Inflammatory macrophage treated with lipopolysaccharide for 4 hours (primary cell): ENCODE data around the gene CCDC34.
"Not testable (repeated sequence)": the region's sequence is repeated elsewhere in the genome, so short reads cannot be mapped to it uniquely, and the experiment has no call there.

ENCODE experiments used
- DNase-seq: peaks from one replicate; pipeline ENCODE4 v3.0.0-alpha.2; 2020

The CCDC34 gene

GRCh38 chr11:27357250-27357649, 5.8 kb downstream of the CCDC34 start:
- DNase-seq, result no peak

GRCh38 chr11:27356624-27357222, 6.3 kb downstream of the CCDC34 start:
- DNase-seq, result no peak

DNA sequence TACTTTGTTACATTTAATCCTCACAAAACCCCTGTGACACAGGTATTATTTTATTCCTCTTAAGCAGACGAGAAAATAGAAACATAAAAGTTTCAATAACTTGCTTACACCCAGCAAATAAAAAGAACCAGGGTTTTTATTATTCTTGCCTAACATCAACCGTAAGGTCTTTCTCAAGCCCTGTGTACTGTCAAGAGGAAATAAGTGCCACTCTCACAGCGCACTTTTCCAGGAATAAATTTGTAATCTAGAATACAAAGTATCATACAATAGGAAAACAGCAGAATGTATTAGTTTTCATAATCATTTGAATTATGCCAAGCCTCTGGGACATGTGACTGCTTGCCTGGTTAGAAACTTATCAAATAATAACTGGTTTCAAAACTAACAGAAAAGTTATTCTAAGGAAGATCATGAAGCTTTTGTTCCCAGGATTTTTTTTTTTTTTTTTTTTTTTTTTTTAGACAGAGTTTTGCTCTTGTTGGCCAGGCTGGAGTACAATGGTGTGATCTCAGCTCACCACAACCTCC, 7.4 kb downstream of the CCDC34 start:
- peak; percentile 13 for DNase-seq

DNA sequence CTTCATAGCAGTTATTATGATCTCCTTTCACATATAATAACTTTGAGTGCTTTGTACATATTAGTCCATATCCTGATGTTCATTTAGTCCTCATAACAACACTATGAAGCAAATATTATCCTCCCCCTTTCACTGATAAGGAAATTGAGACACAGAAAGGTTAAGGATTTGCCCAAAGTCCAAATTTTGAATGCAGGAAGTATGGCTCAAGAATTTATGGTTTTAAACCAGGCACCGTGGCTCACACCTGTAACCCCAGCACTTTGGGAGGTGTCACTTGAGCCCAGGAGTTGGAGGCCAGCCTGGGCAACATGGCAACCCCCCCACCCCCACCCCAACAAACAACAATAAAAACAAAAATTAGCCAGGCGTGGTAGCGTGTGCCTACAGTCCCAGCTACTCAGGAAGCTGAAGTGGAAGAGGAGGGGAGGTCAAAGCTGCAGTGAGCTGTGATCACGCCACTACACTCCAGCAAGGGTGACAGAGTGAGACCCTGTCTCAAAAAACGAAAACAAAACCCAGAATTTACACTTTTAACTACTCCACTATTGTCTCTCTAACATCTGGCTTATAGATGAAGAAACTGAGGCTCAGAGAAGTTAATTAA, 8.6 kb downstream of the CCDC34 start:
- no peak for DNase-seq

DNA sequence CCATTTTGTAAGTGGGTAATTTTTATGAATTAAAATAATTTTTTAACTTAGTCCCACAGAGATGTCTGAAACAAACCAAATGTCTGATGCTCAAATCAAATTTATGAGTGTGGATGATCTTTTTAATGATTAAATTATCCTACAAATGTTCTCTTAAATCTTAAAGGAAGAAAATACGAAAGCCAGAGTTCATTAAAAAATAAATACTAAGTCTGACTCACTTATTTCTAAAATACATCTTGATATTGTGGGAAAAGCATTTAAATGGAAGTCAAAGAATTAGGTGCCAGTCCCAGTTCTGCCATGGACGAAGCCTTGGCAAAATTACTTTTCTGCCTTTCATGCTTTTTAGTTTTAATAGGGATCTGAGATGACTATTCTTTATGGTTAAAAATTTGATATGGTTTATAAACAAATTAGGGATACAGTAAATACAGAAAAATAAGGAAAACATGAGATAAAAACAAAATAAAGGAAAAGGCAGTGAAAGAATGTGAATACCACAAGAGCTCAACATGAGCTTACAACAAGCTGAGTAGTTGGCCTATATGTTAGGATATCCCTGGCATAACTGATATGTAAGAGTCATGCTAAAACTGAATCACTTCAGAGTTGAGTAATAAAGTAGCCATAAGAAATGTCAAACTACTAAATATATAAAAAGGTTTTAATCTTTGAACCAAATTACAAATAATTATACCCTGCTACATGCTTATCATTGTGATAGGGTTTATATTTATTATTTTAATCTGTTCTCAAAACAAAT, 9.2 kb downstream of the CCDC34 start:
- DNase-seq, result peak; percentile 6

GRCh38 chr11:27352781-27353180, 10.2 kb downstream of the CCDC34 start:
- DNase-seq, result no peak

DNA sequence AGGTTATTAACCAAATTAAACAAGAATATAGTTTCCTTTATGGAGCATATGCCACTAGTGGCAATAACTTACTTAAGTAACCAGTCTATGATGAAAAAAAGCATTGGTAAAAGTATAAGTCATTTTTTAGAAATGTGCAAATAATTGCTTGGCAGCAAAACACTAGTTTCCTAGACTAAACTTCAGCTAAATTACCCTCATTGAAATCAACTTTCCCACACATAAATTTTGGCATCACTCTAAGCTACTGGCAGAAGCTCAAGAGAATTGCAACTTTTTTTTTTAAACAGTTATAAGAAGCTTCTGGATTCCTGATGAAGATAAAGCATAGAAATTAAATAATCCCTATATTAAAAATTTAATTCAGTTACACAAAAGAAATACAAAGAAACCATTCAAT, 12.5 kb downstream of the CCDC34 start:
- DNase-seq, result no peak

DNA sequence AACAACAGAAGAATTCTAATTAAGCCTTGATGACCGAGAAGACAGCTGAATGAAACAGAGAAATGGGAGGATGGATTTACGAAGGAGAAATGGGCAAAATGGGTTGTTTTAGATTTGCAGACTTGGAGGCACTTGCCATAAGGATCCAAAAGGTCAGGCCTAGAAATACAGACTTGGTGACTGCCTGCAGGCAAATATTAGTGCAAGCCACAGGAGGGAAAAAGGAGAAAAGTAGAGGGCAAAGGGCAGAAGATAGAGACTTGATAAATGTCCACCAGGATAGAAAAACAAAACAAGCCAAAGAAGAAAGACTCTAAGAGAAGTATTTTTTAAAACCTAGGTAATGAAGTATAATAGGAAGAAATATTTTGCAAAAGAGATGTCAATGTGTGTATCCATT, 13.1 kb downstream of the CCDC34 start:
- DNase-seq, result no peak

- DNase-seq, result no peak
Observed at GRCh38 chr11:27348340-27348873, 14.6 kb downstream of the CCDC34 start.

- no peak for DNase-seq
Observed at GRCh38 chr11:27347359-27348339, 15.4 kb downstream of the CCDC34 start.

DNA sequence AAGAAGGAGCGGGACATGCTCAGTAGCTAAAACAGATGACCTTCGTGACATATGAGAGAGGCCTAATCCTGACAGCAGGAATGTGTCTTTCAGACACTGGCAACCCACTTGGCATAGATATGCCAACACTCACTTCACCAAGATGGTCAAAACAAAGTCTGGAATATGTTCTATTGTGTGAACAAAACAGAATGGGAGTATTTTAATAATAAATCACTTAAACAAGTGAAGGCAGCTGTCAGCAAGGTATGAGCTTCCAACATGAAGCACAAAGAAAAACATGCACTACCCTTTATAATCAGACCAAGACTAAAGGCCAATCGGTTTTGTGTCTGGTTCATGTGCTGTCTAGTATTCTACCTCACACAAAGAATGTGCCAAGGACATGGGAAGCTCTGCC, 23.1 kb downstream of the CCDC34 start:
- no peak for DNase-seq

GRCh38 chr11:27334764-27335163, 28.3 kb downstream of the CCDC34 start:
- not testable (repeated sequence) for DNase-seq

DNA sequence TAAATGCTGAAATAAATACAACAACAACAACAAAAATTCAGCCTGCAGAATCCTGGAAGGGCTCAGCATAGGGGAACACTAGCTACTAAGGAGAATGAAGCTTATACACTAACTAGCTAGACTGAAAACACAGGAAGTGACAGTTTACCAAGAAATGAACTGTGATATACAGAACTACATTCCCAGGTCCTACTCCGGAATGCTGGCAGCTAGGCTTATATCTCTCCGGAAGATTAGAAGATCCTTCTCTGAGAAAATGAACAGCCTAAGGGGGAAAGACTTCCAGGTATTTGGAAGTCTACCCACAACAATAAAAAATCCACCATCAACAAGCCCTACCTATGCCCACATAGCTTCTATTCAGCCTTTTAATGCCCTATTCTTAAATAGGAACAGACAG, 31.0 kb downstream of the CCDC34 start:
- DNase-seq, result no peak

DNA sequence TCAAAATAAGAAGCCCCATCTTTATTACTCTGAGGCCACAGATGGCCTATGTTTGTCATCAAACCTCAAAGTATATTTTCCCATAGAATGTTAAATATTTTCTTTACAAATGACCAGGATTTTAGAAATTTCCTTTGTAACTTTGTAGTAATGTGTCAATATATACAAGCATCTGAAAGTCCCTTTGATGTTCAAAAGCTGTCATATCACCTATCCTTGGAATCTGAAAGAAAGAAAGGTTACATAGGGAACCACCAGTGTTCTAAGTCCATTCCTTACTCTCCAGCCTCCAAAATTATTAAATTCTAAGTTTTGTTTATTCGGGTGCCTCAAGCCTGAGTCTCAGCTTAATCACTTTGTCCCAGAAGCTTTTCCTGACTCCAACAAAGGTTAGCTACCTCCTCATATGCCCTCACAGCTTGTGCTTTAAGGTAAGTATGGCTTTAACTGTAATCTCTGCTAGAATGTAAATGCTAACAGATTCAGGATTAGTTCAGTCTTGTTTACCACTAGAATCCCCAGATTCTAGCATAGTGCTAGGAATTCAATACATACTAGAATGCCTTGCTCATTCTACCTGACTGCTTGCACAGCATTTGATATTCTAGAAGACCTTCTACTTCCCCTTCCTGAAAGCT, 32.3 kb downstream of the CCDC34 start:
- no peak for DNase-seq

DNA sequence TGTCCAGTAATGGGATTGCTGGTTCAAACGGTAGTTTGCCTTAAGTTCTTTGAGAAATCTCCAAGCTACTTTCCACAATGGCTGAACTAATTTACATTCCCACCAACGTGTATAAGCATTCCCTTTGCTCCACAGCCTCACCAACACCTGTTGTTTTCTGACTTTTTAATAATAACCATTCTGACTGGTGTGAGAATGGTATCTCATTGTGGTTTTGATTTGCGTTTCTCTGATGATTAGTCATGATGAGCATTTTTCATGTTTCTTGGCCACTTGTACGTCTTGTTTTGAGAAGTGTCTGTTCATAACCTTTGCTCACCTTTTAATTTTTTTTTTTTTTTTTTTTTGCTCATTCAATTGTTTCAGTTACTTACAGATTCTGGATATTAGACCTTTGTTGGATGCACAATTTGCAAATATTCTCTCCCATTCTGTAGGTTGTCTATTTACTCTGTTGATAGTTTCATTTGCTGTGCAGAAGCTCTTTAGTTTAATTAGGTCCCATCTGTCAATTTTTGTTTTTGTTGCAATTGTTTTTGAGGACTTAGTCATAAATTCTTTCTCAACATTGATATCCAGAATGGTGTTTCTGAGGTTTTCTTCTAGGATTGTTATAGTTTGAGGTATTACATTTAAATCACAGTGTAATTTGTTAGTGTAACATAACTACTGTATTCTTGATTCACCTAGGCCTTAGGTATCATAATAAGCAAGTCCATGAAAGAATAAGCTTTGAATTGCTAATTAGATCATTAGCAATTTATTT, 33.0 kb downstream of the CCDC34 start:
- no peak for DNase-seq

DNA sequence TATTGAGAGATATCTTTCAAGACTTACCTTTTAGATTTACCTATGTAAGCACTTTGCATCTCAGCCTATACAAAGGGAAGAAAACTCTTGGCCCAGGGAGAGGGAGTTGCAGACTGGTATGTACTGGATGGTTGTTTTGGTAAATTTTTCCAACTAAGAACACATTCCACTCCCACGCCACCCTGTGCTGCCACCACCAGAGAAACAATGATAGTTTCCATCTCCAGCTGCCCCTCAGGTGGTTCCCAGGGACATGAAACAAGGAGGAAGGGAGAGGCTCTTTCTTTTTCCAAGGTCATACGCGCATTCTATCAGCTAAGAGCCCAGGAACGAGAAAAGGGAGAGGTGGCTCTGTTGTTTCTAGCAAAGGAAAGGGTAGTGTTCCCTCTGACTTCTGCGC, 34.4 kb downstream of the CCDC34 start:
- DNase-seq, result no peak

GRCh38 chr11:27327064-27327463, 36.0 kb downstream of the CCDC34 start:
- not testable (repeated sequence) for DNase-seq

DNA sequence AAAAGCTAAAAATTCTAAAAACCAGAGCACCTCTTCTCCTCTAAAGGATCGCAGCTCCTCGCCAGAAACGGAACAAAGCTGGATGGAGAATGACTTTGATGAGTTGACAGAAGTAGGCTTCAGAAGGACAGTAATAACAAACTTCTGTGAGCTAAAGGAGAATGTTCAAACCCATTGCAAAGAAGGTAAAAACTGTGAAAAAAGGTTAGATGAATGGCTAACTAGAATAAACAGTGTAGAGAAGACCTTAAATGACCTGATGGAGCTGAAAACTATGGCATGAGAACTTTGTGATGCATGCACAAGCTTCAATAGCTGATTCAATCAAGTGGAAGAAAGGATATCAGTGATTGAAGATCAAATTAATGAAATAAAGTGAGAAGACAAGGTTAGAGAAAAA, 40.8 kb downstream of the CCDC34 start:
- not testable (repeated sequence) for DNase-seq

DNA sequence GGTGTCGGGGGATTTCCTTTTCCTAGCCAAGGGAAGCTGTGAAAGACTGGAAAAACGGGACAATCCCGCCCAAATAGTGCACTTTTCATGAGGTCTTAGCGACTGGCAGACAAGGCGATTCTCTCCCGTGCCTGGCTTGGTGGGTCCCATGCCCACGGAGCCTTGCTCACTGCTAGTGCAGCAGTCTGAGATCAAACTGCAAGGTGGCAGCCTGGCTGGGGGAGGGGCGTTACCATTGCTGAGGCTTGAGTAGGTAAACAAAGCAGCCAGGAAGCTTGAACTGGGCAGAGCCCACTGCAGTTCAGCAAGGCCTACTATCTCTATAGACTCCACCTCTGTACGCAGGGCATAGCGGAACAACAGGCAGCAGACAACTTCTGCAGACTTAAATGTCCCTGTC, 41.7 kb downstream of the CCDC34 start:
- not testable (repeated sequence) for DNase-seq

- no peak for DNase-seq
Observed at GRCh38 chr11:27319072-27319471, 43.9 kb downstream of the CCDC34 start.

GRCh38 chr11:27317751-27318150, 45.3 kb downstream of the CCDC34 start:
- no peak for DNase-seq
